WTC11 (cell line): ENCODE measurements around the gene ITGA2B. TPM values are rescaled to one million over a fixed set of nuclear protein-coding genes. Genes with fewer than 3 reads are reported as not detected.

Experiments used
- CBFB ChIP-seq: sonication (generic); formaldehyde crosslinking; IDR thresholded peaks from 2 replicates; pipeline ENCODE4 v1.8.1; 2022; ENCODE audit warnings: mild to moderate bottlenecking, low read depth, missing genetic modification reagents
- CDX4 ChIP-seq: fragments of 250-450 bp; sonication (Bioruptor Pico); IDR thresholded peaks from 2 replicates; pipeline ENCODE4 v1.9.0; 2021; ENCODE audit warnings: moderate library complexity, mild to moderate bottlenecking, inconsistent platforms, borderline replicate concordance
- CREB1 ChIP-seq: sonication (generic); formaldehyde crosslinking; IDR thresholded peaks from 2 replicates; pipeline ENCODE4 v1.8.0; 2023; ENCODE audit warnings: mild to moderate bottlenecking, missing genetic modification reagents
- E2F4 ChIP-seq: sonication (generic); formaldehyde crosslinking; IDR thresholded peaks from 2 replicates; pipeline ENCODE4 v1.8.1; 2022; ENCODE audit warnings: low read depth, mild to moderate bottlenecking, moderate library complexity, missing genetic modification reagents, borderline replicate concordance
- E2F5 ChIP-seq: sonication (generic); formaldehyde crosslinking; IDR thresholded peaks from 2 replicates; pipeline ENCODE4 v1.8.1; 2022; ENCODE audit warnings: mild to moderate bottlenecking, moderate library complexity, missing genetic modification reagents
- FOXK1 ChIP-seq: sonication (generic); formaldehyde crosslinking; IDR thresholded peaks from 2 replicates; pipeline ENCODE4 v1.8.0; 2022; ENCODE audit warnings: mild to moderate bottlenecking, moderate library complexity, missing genetic modification reagents
- FOXP1 ChIP-seq: sonication (generic); formaldehyde crosslinking; IDR thresholded peaks from 2 replicates; pipeline ENCODE4 v1.8.0; 2022; ENCODE audit warnings: missing genetic modification reagents, mild to moderate bottlenecking, moderate library complexity, borderline replicate concordance
- FOXP4 ChIP-seq: sonication (generic); formaldehyde crosslinking; IDR thresholded peaks from 2 replicates; pipeline ENCODE4 v1.8.0; 2022; ENCODE audit warnings: mild to moderate bottlenecking, missing genetic modification reagents
- HMGXB4 ChIP-seq: sonication (generic); formaldehyde crosslinking; IDR thresholded peaks from 2 replicates; pipeline ENCODE4 v1.8.1; 2023; ENCODE audit warnings: mild to moderate bottlenecking, moderate library complexity, missing genetic modification reagents
- IRF2 ChIP-seq: sonication (generic); formaldehyde crosslinking; IDR thresholded peaks from 2 replicates; pipeline ENCODE4 v1.8.0; 2022; ENCODE audit warnings: low read depth, missing genetic modification reagents, borderline replicate concordance
- JUN ChIP-seq: sonication (generic); formaldehyde crosslinking; IDR thresholded peaks from 2 replicates; pipeline ENCODE4 v1.8.0; 2023; ENCODE audit warnings: mild to moderate bottlenecking, missing genetic modification reagents
- NFATC4 ChIP-seq: fragments of 250-450 bp; sonication (Bioruptor Pico); IDR thresholded peaks from 2 replicates; pipeline ENCODE4 v1.9.0; 2021; ENCODE audit warnings: mild to moderate bottlenecking
- NFYB ChIP-seq: sonication (generic); formaldehyde crosslinking; conservative IDR thresholded peaks from 2 replicates; pipeline ENCODE4 v1.8.0; 2022; ENCODE audit warnings: low read depth, missing genetic modification reagents
- NR1H2 ChIP-seq: sonication (generic); formaldehyde crosslinking; IDR thresholded peaks from 2 replicates; pipeline ENCODE4 v1.9.0; 2021; ENCODE audit warnings: mild to moderate bottlenecking, moderate library complexity, missing genetic modification reagents
- PRRX2 ChIP-seq: fragments of 250-450 bp; sonication (Bioruptor Pico); IDR thresholded peaks from 2 replicates; pipeline ENCODE4 v1.8.0; 2021; ENCODE audit warnings: mild to moderate bottlenecking
- TEAD4 ChIP-seq: sonication (generic); formaldehyde crosslinking; IDR thresholded peaks from 2 replicates; pipeline ENCODE4 v1.8.0; 2022; ENCODE audit warnings: mild to moderate bottlenecking, missing genetic modification reagents
- TP53 ChIP-seq: sonication (generic); formaldehyde crosslinking; IDR thresholded peaks from 2 replicates; pipeline ENCODE4 v1.8.1; 2023; ENCODE audit warnings: mild to moderate bottlenecking, missing genetic modification reagents
- ZBTB21 ChIP-seq: sonication (generic); formaldehyde crosslinking; IDR thresholded peaks from 2 replicates; pipeline ENCODE4 v1.8.1; 2023; ENCODE audit warnings: mild to moderate bottlenecking, missing genetic modification reagents, borderline replicate concordance
- ZBTB43 ChIP-seq: sonication (generic); formaldehyde crosslinking; IDR thresholded peaks from 2 replicates; pipeline ENCODE4 v1.8.1; 2023; ENCODE audit warnings: mild to moderate bottlenecking, missing genetic modification reagents
- ZNF232 ChIP-seq: sonication (generic); formaldehyde crosslinking; IDR thresholded peaks from 2 replicates; pipeline ENCODE4 v1.8.0; 2022; ENCODE audit warnings: mild to moderate bottlenecking, missing genetic modification reagents
- ZNF416 ChIP-seq: fragments of 250-450 bp; sonication (Bioruptor Pico); IDR thresholded peaks from 2 replicates; pipeline ENCODE4 v1.9.0; 2021; ENCODE audit warnings: mild to moderate bottlenecking, inconsistent platforms
- ZNF512 ChIP-seq: sonication (generic); formaldehyde crosslinking; IDR thresholded peaks from 2 replicates; pipeline ENCODE4 v1.8.1; 2022; ENCODE audit warnings: missing genetic modification reagents, borderline replicate concordance
- ZNF532 ChIP-seq: fragments of 250-450 bp; sonication (Bioruptor Pico); IDR thresholded peaks from 2 replicates; pipeline ENCODE4 v1.9.0; 2021; ENCODE audit warnings: mild to moderate bottlenecking, borderline replicate concordance
- total RNA-seq: library from RNA; stranded (reverse); gene quantifications from 3 replicates; pipeline ENCODE4 v1.2.3, GENCODE V29; 2021

The ITGA2B gene
- total RNA-seq, 1 experiment from 2014 or later = 21.5 TPM

- TF ChIP-seq HMGXB4 (CRISPR knock-in tag) (0 out of 2 replicates have a peak, but pooled peaks have one; percentile 59), CDX4 (no peak), NFATC4 (CRISPR knock-in tag) (no peak), FOXP4 (CRISPR knock-in tag) (no peak), CBFB (no peak), E2F5 (CRISPR knock-in tag) (no peak), ZNF512 (CRISPR knock-in tag) (no peak), JUN (CRISPR knock-in tag) (no peak), TP53 (CRISPR knock-in tag) (no peak), NR1H2 (CRISPR knock-in tag) (no peak), FOXP1 (CRISPR knock-in tag) (no peak; the same call in 1 of the 2 replicates), ZNF416 (CRISPR knock-in tag) (no peak), PRRX2 (no peak), ZNF232 (CRISPR knock-in tag) (no peak), NFYB (CRISPR knock-in tag) (no peak), IRF2 (CRISPR knock-in tag) (no peak), E2F4 (CRISPR knock-in tag) (no peak), ZBTB43 (no peak), CREB1 (CRISPR knock-in tag) (no peak), ZNF532 (no peak), TEAD4 (CRISPR knock-in tag) (no peak), ZBTB21 (CRISPR knock-in tag) (peak; percentile 17; the same call in 1 of the 2 replicates), FOXK1 (CRISPR knock-in tag) (peak; percentile 47; the same call in 1 of the 2 replicates)
Measured at GRCh38 chr17:44354582-44355561, 34.6 kb downstream of the ITGA2B start (continued).
